DOHH2 (cell line): Measurements from ENCODE around the gene PKD1.

Source experiments
- CTCF ChIP-seq: fragments of 200-600 bp; sonication (generic); IDR thresholded peaks from one replicate; pipeline ENCODE4 v1.5.1; 2014; ENCODE audit warnings: antibody characterized with exemption, mild to moderate bottlenecking, low read depth, low read length; ENCODE audit not compliant: poor library complexity, severe bottlenecking
- EZH2phosphoT487 ChIP-seq: fragments of 200-600 bp; sonication (generic); IDR thresholded peaks from 2 replicates; pipeline ENCODE4 v1.6.1; 2017; ENCODE audit warnings: borderline replicate concordance, mild to moderate bottlenecking, antibody characterized with exemption, low read length, moderate library complexity, mixed read lengths

- TF ChIP-seq CTCF (no peak), EZH2phosphoT487 (no peak)
Observed at GRCh38 chr16:2143878-2144485, 8.3 kb upstream of the PKD1 start.
